Measurements from ENCODE around the gene LCP2. TPM values are rescaled to one million over a fixed set of nuclear protein-coding genes. Genes with fewer than 3 reads are reported as not detected.

The LCP2 gene
- total RNA-seq = not detected in 3 replicates
- long read RNA-seq = 0 reads

DNA sequence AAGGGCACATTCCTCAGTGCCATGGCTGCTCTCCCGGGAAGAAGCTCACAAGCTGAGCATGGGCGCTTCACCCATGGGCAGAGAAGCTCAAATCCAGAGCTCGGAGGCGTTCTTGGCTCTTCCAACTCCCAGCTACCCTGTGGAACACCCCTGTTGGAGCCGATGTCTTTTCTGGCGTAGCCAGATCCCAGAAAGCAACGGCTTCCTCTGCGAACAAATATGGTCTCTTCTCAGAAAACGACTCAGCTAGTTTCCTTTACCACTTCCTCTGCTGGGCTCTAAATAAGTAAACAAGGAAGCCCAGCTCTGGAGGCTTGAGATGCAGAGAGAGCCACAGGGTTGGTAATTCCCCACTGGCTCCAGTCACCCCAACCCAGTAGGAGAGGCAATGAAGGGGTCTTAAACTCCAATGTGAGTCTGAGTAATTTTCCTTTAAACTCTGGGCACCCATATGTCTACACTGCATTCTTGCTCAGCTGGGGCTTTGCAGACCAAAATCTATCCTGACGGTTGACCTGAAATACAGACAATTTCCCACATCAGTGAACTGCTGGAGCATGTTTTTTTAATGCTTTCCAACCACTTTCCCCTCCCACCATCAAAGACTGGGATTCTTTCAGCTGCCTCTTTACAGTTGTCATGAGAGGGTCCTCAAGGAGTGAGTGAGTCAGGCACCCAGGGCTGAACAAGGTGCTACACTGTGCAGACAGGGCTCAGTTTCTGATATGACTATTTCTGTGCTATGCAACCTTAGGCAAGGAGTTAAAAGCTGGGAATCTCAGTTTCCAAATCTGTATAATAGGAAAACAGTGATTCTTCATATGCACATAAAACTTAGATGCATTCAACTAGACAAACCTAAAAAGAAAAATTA is at the start of gene LCP2:
LCP2 (minus strand) TSS at position 189 of the 874 bp plus-strand sequence; CDS start at position 23, 166 bp downstream.
- Mint-ChIP-seq H3K36me3 (ENCODE audit: low read depth) (no peaks in the 10 kb centered on the region), H3K27ac (ENCODE audit: unreplicated experiment) (no peak within 1 kb of the TSS), H3K4me1 (ENCODE audit: low read depth) (no peaks in the 10 kb centered on the region), H3K4me3 (ENCODE audit: unreplicated experiment) (no peak within 1 kb of the TSS), H3K9me3 (ENCODE audit: low read depth) (no peaks in the 10 kb centered on the region), H3K27me3 (ENCODE audit: low read depth) (peaks cover 46% of the 10 kb centered on the region)
- TF ChIP-seq, protein P1, sequence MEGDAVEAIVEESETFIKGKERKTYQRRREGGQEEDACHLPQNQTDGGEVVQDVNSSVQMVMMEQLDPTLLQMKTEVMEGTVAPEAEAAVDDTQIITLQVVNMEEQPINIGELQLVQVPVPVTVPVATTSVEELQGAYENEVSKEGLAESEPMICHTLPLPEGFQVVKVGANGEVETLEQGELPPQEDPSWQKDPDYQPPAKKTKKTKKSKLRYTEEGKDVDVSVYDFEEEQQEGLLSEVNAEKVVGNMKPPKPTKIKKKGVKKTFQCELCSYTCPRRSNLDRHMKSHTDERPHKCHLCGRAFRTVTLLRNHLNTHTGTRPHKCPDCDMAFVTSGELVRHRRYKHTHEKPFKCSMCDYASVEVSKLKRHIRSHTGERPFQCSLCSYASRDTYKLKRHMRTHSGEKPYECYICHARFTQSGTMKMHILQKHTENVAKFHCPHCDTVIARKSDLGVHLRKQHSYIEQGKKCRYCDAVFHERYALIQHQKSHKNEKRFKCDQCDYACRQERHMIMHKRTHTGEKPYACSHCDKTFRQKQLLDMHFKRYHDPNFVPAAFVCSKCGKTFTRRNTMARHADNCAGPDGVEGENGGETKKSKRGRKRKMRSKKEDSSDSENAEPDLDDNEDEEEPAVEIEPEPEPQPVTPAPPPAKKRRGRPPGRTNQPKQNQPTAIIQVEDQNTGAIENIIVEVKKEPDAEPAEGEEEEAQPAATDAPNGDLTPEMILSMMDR (IDR thresholded peaks at IDR 0.05) = no peak
- DNase-seq (ENCODE audit: low spot score) = no peak

DNA sequence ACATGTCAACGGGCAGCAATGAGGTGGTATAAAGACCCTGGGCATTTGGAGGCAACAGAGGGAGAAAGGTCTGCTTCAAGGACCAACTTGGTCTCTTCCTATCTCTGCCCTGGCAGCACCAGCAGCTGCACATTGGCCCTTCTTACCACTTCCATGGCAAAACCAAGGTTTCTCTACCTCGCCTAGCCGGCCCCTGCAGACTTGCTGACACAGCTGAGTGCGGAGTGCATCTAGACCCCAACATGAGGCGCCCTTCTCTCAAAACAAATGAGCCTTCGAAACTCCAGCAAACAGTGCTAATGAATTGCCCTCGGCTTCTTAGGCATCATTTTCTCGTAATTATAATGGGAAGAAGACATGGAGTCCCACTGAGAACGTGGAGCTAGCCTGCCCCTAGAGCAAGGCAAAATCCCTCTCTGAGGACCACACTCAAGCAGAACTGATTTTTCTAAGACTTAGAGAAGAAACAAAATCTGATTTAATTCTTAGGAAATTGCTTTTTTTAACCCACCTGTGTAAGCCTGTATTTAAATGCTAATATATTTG is 49.5 kb upstream of the LCP2 start:
- H3K27ac Mint-ChIP-seq (ENCODE audit: unreplicated experiment) = no peak overlapping the region
- no peaks in the 10 kb centered on the region for H3K36me3 Mint-ChIP-seq (ENCODE audit: low read depth)
- H3K4me3 Mint-ChIP-seq (ENCODE audit: unreplicated experiment) = no peak overlapping the region
- no peaks in the 10 kb centered on the region for H3K9me3 Mint-ChIP-seq (ENCODE audit: low read depth)
- TF ChIP-seq, protein P1 (IDR thresholded peaks at IDR 0.05) = no peak
- no peak for DNase-seq (ENCODE audit: low spot score)
- peaks cover 77% of the 10 kb centered on the region for H3K27me3 Mint-ChIP-seq (ENCODE audit: low read depth)
- no peaks in the 10 kb centered on the region for H3K4me1 Mint-ChIP-seq (ENCODE audit: low read depth)

DNA sequence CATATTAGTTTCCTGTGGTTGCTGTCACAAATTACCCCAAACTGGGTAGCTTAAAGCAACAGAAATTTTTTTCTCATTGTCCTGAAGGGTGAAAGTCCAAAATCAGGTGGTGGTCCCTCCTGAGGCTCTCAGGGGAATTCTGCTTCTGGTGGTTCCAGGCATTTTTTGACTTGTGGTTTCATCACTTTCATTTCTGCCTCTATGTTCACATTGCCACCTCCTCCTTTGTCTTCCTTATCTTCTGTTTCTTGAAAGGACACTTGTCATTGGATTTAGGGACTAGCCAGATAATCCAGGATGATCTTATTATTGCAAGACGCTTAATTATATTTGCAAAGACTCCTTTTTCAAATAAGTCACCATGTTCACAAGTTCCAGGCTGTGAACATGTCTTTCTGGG is 48.4 kb upstream of the LCP2 start:
- H3K27me3 Mint-ChIP-seq (ENCODE audit: low read depth) = peaks cover 71% of the 10 kb centered on the region
- no peak overlapping the region for H3K27ac Mint-ChIP-seq (ENCODE audit: unreplicated experiment)
- no peaks in the 10 kb centered on the region for H3K9me3 Mint-ChIP-seq (ENCODE audit: low read depth)
- no peaks in the 10 kb centered on the region for H3K36me3 Mint-ChIP-seq (ENCODE audit: low read depth)
- TF ChIP-seq, protein P1 (IDR thresholded peaks at IDR 0.05) = no peak
- DNase-seq (ENCODE audit: low spot score) = no peak
- H3K4me3 Mint-ChIP-seq (ENCODE audit: unreplicated experiment) = no peak overlapping the region
- no peaks in the 10 kb centered on the region for H3K4me1 Mint-ChIP-seq (ENCODE audit: low read depth)

DNA sequence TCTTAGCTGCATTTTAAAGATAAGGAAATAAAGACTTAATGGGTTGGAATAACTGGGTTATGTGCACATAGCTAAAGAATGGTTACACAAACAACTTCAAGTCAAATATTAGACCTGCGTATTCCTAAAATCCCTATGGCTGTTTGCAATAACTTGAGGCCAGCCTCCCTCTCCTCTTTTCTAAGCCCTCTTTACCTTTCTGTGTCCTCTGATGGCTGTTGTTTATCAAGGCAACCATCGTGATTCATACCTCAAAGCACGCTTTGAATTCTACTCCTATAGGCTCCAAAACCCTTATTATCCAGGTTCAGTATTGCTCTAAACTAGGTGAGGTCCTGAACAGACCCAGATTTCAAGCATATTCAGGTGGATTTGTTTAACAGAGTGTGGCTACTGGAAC is 45.6 kb upstream of the LCP2 start:
- Mint-ChIP-seq H3K27me3 (ENCODE audit: low read depth) (peaks cover 46% of the 10 kb centered on the region), H3K36me3 (ENCODE audit: low read depth) (no peaks in the 10 kb centered on the region), H3K9me3 (ENCODE audit: low read depth) (no peaks in the 10 kb centered on the region), H3K4me1 (ENCODE audit: low read depth) (no peaks in the 10 kb centered on the region), H3K4me3 (ENCODE audit: unreplicated experiment) (no peak overlapping the region), H3K27ac (ENCODE audit: unreplicated experiment) (no peak overlapping the region)
- no peak for DNase-seq (ENCODE audit: low spot score)
- TF ChIP-seq, protein P1 (IDR thresholded peaks at IDR 0.05) = no peak

DNA sequence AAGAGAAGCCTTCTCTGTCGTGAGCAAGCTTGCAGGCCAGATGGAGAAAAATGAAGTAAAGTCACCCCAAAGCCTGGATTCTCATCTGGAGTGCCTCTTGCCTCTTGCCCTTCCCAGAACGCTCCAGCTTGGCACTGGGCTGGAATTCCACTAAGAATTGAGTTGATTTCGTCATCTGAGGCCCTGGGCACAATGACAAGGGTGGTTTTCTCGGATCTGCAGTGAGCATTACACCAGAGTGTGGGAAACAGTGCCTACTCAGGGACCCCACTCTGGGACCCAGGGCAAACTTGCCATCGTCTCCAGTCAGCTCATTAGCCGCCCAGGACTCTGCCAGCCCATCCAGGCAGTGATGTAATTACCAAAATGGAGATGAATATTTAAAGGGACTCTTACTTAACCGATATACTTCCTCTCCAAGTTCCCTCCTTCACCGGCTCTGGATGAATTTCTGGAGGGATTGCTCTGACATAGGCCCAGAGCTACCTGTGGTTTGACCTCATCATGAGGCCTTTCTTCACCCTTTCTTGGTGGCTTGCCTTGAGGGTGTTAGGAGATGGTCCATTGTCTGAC is 44.7 kb upstream of the LCP2 start:
- Mint-ChIP-seq H3K4me3 (ENCODE audit: unreplicated experiment) (no peak overlapping the region), H3K4me1 (ENCODE audit: low read depth) (no peaks in the 10 kb centered on the region), H3K36me3 (ENCODE audit: low read depth) (no peaks in the 10 kb centered on the region), H3K27me3 (ENCODE audit: low read depth) (peaks cover 38% of the 10 kb centered on the region), H3K9me3 (ENCODE audit: low read depth) (no peaks in the 10 kb centered on the region), H3K27ac (ENCODE audit: unreplicated experiment) (no peak overlapping the region)
- TF ChIP-seq, protein P1 (IDR thresholded peaks at IDR 0.05) = no peak
- no peak for DNase-seq (ENCODE audit: low spot score)
